Heart right ventricle (tissue), 16 donors: ENCODE measurements around the gene GBP7. TPM values are rescaled to one million over a fixed set of nuclear protein-coding genes. Genes with fewer than 3 reads are reported as not detected.
"Not testable (repeated sequence)": the region's sequence is repeated elsewhere in the genome, so short reads cannot be mapped to it uniquely, and the experiment has no call there.

Experiments
- ATAC-seq, 8 donors: fragments of 200-7000 bp; cut with Tn5 transposase; one replicate each; pipeline ENCODE4 v1.9.1; 2020; ENCODE audit warnings: mild to moderate bottlenecking in 8 of 8, moderate library complexity in 8 of 8, moderate number of reproducible peaks in 1 of 8
- DNase-seq, 2 donors: peaks; one replicate each; pipeline ENCODE4 v3.0.0-alpha.2; 2020
- H3K27ac ChIP-seq, 10 donors: fragments of 200-600 bp; sonication (generic) in 2 of 10; one replicate each; pipeline versions ENCODE4 v1.5.0 to v1.8.0; 2020 to 2022; ENCODE audit warnings: mild to moderate bottlenecking in 3 of 10
- H3K27me3 ChIP-seq, 7 donors: fragments of 200-600 bp; one replicate each; pipeline ENCODE4 v1.8.0; 2021 to 2022; ENCODE audit warnings: mild to moderate bottlenecking in 2 of 7
- H3K36me3 ChIP-seq, 9 donors: fragments of 200-600 bp; sonication (generic) in 1 of 9; one replicate each; pipeline versions ENCODE4 v1.5.0 to v1.8.0; 2020 to 2022; ENCODE audit warnings: mild to moderate bottlenecking in 2 of 9
- H3K4me1 ChIP-seq, 9 donors: fragments of 200-600 bp; sonication (generic) in 1 of 9; one replicate each; pipeline versions ENCODE4 v1.5.0 to v1.8.0; 2020 to 2022; ENCODE audit warnings: mild to moderate bottlenecking in 4 of 9
- H3K4me3 ChIP-seq, 10 donors: fragments of 200-600 bp; sonication (generic) in 2 of 10; one replicate each; pipeline versions ENCODE4 v1.5.0 to v1.8.0; 2020 to 2022; ENCODE audit warnings: mild to moderate bottlenecking in 7 of 10, moderate library complexity in 2 of 10
- H3K9me3 ChIP-seq, 11 donors: fragments of 200-600 bp in 10 of 11; sonication (generic) in 2 of 11; one replicate each; pipeline versions ENCODE4 v1.5.0 to v1.8.0; 2013 to 2022; ENCODE audit warnings: mild to moderate bottlenecking in 2 of 11, control low read depth in 1 of 11, moderate library complexity in 1 of 11
- CTCF ChIP-seq, 9 donors: fragments of 200-600 bp; sonication (generic) in 2 of 9; IDR thresholded peaks; one replicate each; pipeline versions ENCODE4 v1.5.0 to v1.8.0; 2021 to 2022; ENCODE audit warnings: antibody characterized with exemption in 9 of 9, mild to moderate bottlenecking in 5 of 9, moderate library complexity in 1 of 9
- WGBS, 2 donors: extraction: QIAGEN DNeasy Blood & Tissue Kit; methylation state at CpG; one replicate each; pipeline ENCODE4 v1.1.7; 2013; ENCODE audit warnings: inconsistent platforms in 1 of 2; 5-methylcytosine and 5-hydroxymethylcytosine counted together
- intact Hi-C, 10 donors: fragments of 100-400 bp; cut with DNase I; formaldehyde crosslinking; loops; one replicate each; pipeline versions ENCODE4 v1.11.1 to v1.14.2; 2022
- long read RNA-seq, 3 donors: library from polyadenylated mRNA; unstranded; transcript quantifications; one replicate each; pipeline ENCODE4 v2.0.0, GENCODE V29; 2020 to 2021
- polyA plus RNA-seq, 2 donors: library from polyadenylated mRNA; stranded (reverse); fragments of 200-250 nt; gene quantifications; one replicate each; pipeline ENCODE4 v1.2.3, GENCODE V29; 2013
- total RNA-seq, 10 donors: library from RNA; stranded (reverse); fragmentation: NEBNext Ultra II Directional in 3 of 10; extraction: Animal tissue kit (Norgen Biotek cat#: 25700) in 3 of 10; gene quantifications; one replicate each; pipeline versions ENCODE4 v1.2.1 to v1.2.4, GENCODE V29; 2021 to 2023
- donor health status: Arrhythmogenic right ventricular cardiomyopathy.
- donor health status: ischemic (EF 13 %, LVEDD 7.1; RV severe dilation, severe dysfunction).
- donor health status: healthy with polysubstance abuse.
- donor health status: DM: no; HTN: yes; CAD: no.
- donor health status: DM: no; HTN: no; CAD: no.
- donor health status: ischemic (EF 25% LVEDD 6.9; RV normal size, moderate dysfunction).
- donor health status: ischemic (EF 25% LVEDD 5.7; RV mildly dilated, moderate dysfunction).
- donor health status: healthy.
- donor health status: DM: yes; HTN: yes; CAD: no.
- donor health status: Ischemic cardiomyopathy.
- donor health status: ischemic (EF 35%, LVEDD 5.7; RV mildly dilated, moderate dysfunction).
- donor health status: nonischemic (EF 11% LVEDD 7.7; RV severe dilation, severe dysfunction).
- donor health status: DM: yes; HTN: yes; CAD: no.
- donor health status: PGD.
- donor health status: ischemic (EF 29% LVEDD 5.4; RV normal size, mild dysfunction).
- donor health status: nonischemic (EF 23%, LVEDD 6.1; RV moderate dilation, normal function).

GBP7 gene
- total RNA-seq, result under 1 TPM in 2 of 10 donors, not detected in 8; 0.17 to 0.42 TPM
- not detected for polyA plus RNA-seq
- long read RNA-seq, donor 1, result 0 reads
- long read RNA-seq, donor 2, result 0 reads
- long read RNA-seq, donor 3, result 0 reads

- no peaks in the 10 kb centered on the region for H3K36me3 ChIP-seq
- H3K4me1 ChIP-seq, result no peaks in the 10 kb centered on the region
- ATAC-seq (no peak), DNase-seq (no peak)
- no peak within 1 kb of the TSS for H3K4me3 ChIP-seq
- no peaks in the 10 kb centered on the region for H3K27me3 ChIP-seq
- H3K27ac ChIP-seq, result no peak within 1 kb of the TSS
- no peaks in the 10 kb centered on the region for H3K9me3 ChIP-seq
- TF ChIP-seq CTCF (IDR thresholded peaks at IDR 0.05), result no peak
- intact Hi-C loops, result no loop called here
Measured at GRCh38 chr1:89175601-89176256, at the start of gene GBP7. Gene GBP7, minus strand, starts transcription at chr1:89176003. Its CDS starts 4,068 bp downstream, at chr1:89171935.

DNA sequence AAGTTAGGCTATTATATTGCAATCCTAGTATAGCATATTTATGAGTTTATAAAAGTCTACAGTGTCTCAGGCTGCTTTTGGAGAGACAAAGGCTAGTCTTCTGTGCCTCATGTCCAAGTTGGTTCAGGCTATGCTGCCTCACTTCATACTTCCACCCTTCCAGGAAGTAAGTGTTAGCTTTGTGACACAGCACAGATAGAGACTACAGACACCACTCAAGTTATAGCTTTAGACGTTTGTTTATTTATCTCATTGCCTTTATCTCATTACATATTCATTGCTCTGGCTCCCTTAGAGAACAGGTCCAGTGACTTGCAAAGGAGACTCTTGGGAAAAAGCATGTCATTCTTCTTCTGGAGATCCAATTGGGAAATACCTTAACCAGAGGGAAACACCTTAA, 45.5 kb upstream of the GBP7 start:
- Histone ChIP-seq H3K27ac (no peak overlapping the region), H3K27me3 (no peaks in the 10 kb centered on the region), H3K9me3 (peaks cover 0 to 17% (median 3%) of the 10 kb centered on the region in 11 donors), H3K4me1 (no peaks in the 10 kb centered on the region), H3K4me3 (no peak overlapping the region), H3K36me3 (no peaks in the 10 kb centered on the region)
- DNase-seq (no peak), ATAC-seq (no peak)
- WGBS, 2 donors, result 28 to 35% methylated on average over 1 of the region's 1 CpG
- intact Hi-C loops, result no loop called here
- TF ChIP-seq CTCF (IDR thresholded peaks at IDR 0.05), result no peak

- ATAC-seq, intact Hi-C loops, H3K27me3 ChIP-seq, H3K9me3 ChIP-seq, DNase-seq, H3K36me3 ChIP-seq, H3K4me1 ChIP-seq, H3K4me3 ChIP-seq: not testable (repeated sequence)
- H3K27ac ChIP-seq, result peak overlapping the region in 1 of 10 donors; percentile 6
Measured at GRCh38 chr1:89219851-89220250, 44.0 kb upstream of the GBP7 start.

- ATAC-seq, intact Hi-C loops, H3K9me3 ChIP-seq, H3K27ac ChIP-seq, H3K36me3 ChIP-seq, H3K4me1 ChIP-seq, H3K27me3 ChIP-seq, H3K4me3 ChIP-seq, DNase-seq: not testable (repeated sequence)
- WGBS, 2 donors, result 93 to 94% methylated on average over 3 of the region's 3 CpGs
Measured at GRCh38 chr1:89218941-89219340, 43.1 kb upstream of the GBP7 start.

- DNase-seq (no peak), ATAC-seq (no peak)
- WGBS, 2 donors, result 89 to 98% methylated on average over 1 of the region's 1 CpG
Measured at GRCh38 chr1:89213347-89213746, 37.5 kb upstream of the GBP7 start.

More at GRCh38 chr1:89213347-89213746, 37.5 kb upstream of the GBP7 start:
- H3K4me3 ChIP-seq, result no peak overlapping the region
- peaks cover 0 to 26% (median 3%) of the 10 kb centered on the region in 11 donors for H3K9me3 ChIP-seq
- H3K4me1 ChIP-seq, result no peaks in the 10 kb centered on the region
- H3K36me3 ChIP-seq, result no peaks in the 10 kb centered on the region
- H3K27ac ChIP-seq, result no peak overlapping the region
- TF ChIP-seq CTCF (IDR thresholded peaks at IDR 0.05), result no peak
- intact Hi-C loops, result no loop called here
- H3K27me3 ChIP-seq, result no peaks in the 10 kb centered on the region
